ENCODE data around the gene GALNT11. TPM values are rescaled to one million over a fixed set of nuclear protein-coding genes. Genes with fewer than 3 reads are reported as not detected.

Gene GALNT11
- total and polyA plus RNA-seq, 2 of the 4 experiments (the other 2 are of a cell fraction): 24.4 to 29.3 TPM

DNA sequence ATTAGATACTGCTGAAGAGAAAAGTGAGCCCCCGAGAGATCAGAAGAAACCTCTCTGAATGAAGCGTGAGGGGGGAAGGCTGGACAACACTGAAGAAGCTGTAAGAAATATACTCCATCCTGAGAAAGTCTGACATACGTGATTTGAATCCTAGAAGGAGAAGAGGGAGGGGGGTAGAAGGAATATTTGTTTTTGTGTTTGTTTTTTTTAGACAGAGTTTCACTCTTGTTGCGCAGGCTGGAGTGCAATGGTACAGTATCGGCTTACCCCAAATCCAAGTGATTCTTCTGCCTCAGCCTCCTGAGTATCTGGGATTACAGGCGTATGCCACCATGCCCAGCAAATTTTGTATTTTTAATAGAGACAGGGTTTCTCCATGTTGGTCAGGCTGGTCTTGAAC is 52.6 kb downstream of the GALNT11 start (continued):
- TF ChIP-seq NFE2L2 (IDR thresholded peaks at IDR 0.05; ENCODE audit: low read depth, low read length) (no peak), BHLHE40 (IDR thresholded peaks at IDR 0.05; ENCODE audit: low read depth, low read length) (no peak), CHD1 (IDR thresholded peaks at IDR 0.05; ENCODE audit: low read depth, low read length) (no peak), RFX5 (IDR thresholded peaks at IDR 0.05; ENCODE audit: low read depth, low read length) (no peak), MXI1 (IDR thresholded peaks at IDR 0.05; ENCODE audit: borderline replicate concordance, low read depth, low read length) (no peak)

DNA sequence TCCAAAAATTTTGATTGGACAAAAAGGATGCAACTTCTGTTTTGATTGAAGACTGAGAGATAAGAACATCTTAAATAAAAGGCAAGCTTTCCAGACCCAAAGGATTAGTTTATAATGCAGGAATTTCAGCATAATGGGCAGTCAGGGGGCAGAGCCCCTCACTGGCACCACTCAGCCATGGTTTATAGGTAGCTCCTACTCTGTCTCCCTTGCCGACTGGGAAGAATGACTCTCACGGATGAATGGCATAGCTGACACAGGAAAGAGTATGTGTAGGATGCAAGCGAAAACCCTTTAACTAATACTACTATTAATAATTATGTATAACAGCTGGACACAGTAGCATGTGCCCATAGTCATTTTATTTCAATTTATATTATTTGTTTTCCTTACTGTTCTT is 53.3 kb downstream of the GALNT11 start:
- Histone ChIP-seq H3K14ac (replicated peaks; ENCODE audit: low read depth, low read length) (no peak overlapping the region), H3K9me3 (ENCODE audit: control insufficient read depth, insufficient read depth, low read length) (no peaks in the 10 kb centered on the region), H3K18ac (ENCODE audit: low read depth, low read length) (no peak overlapping the region), H2BK5ac (ENCODE audit: low read depth, low read length, poor library complexity, severe bottlenecking) (no peak overlapping the region), H4K8ac (ENCODE audit: low read depth in 2 of 2, low read length in 2 of 2) (no peak overlapping the region), H3K23ac (ENCODE audit: low read depth, low read length) (no peak overlapping the region), H3K79me1 (ENCODE audit: low read depth in 1 of 2, low read length in 2 of 2) (peaks cover 6 to 15% of the 10 kb centered on the region in 2 experiments), H3K27me3 (ENCODE audit: control insufficient read depth, insufficient read depth, low read length) (no peaks in the 10 kb centered on the region), H2BK20ac (ENCODE audit: low read depth, low read length) (no peak overlapping the region), H2AK9ac (replicated peaks; ENCODE audit: low read depth, low read length, poor library complexity) (no peak overlapping the region), H2AK5ac (ENCODE audit: low read depth, low read length) (no peak overlapping the region), H2BK120ac (ENCODE audit: low read depth, low read length) (no peak overlapping the region), H3K27ac (ENCODE audit: insufficient read depth, low read length) (no peak overlapping the region), H3K4me2 (ENCODE audit: low read depth, low read length) (no peak overlapping the region), H3K56ac (ENCODE audit: extremely low read depth, insufficient read depth, low read length) (no peak overlapping the region), H4K91ac (ENCODE audit: insufficient read depth, low read depth, low read length) (no peak overlapping the region), H4K5ac (ENCODE audit: low read depth, low read length) (no peak overlapping the region), H3K9me1 (ENCODE audit: insufficient read depth, low read length) (peaks cover 4% of the 10 kb centered on the region; the same call in 1 of the 2 replicates), H3K4ac (ENCODE audit: low read depth, low read length) (no peak overlapping the region), H2BK15ac (ENCODE audit: low read depth, low read length) (no peak overlapping the region), H3K9ac (ENCODE audit: low read depth, low read length) (no peak overlapping the region), H3K4me1 (ENCODE audit: control insufficient read depth, insufficient read depth, low read length) (0 out of 2 replicates have a peak, but pooled peaks cover 1% of the 10 kb centered on the region), H3K36me3 (ENCODE audit: control insufficient read depth, insufficient read depth, low read length) (no peaks in the 10 kb centered on the region), H2AFZ (replicated peaks; ENCODE audit: low read length, poor library complexity) (no peak overlapping the region), H3K4me3 (ENCODE audit: insufficient read depth, low read depth, low read length) (no peak overlapping the region), H4K20me1 (ENCODE audit: insufficient read depth, low read length) (no peaks in the 10 kb centered on the region)
- no CpG with 5 or more reads among the region's 3 CpGs for WGBS, 2 experiments (ENCODE audit: extremely low coverage in 2 of 2, insufficient read length in 1 of 2)
- no peak for DNase-seq
- no peak for ATAC-seq (ENCODE audit: low read depth)
- intact Hi-C loops (cut with micrococcal nuclease): no loop called here
- ChIA-PET CTCF (interaction anchor here (0.7 to 1.1 kb wide), 2 partner anchors 19 to 20 kb away, joined by 3 read pairs; no protein-coding TSS in a partner anchor), POLR2A (ENCODE audit: unreplicated experiment) (no interaction called here)
- no TSS peak for BruUV-seq (replicated peaks)
- in situ Hi-C loops (cut with MboI; ENCODE audit: low sequenced_read_pairs): no loop called here
- TF ChIP-seq RCOR1 (IDR thresholded peaks at IDR 0.05; ENCODE audit: insufficient replicate concordance, low read length): no peak
- TF ChIP-seq, protein P1, sequence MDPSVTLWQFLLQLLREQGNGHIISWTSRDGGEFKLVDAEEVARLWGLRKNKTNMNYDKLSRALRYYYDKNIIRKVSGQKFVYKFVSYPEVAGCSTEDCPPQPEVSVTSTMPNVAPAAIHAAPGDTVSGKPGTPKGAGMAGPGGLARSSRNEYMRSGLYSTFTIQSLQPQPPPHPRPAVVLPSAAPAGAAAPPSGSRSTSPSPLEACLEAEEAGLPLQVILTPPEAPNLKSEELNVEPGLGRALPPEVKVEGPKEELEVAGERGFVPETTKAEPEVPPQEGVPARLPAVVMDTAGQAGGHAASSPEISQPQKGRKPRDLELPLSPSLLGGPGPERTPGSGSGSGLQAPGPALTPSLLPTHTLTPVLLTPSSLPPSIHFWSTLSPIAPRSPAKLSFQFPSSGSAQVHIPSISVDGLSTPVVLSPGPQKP (IDR thresholded peaks at IDR 0.05; ENCODE audit: borderline replicate concordance, low read depth, low read length): no peak
- TF ChIP-seq MXI1 (IDR thresholded peaks at IDR 0.05; ENCODE audit: borderline replicate concordance, low read depth, low read length): no peak
- no peak for TF ChIP-seq POLR2A (IDR thresholded peaks at IDR 0.05; ENCODE audit: low read depth, low read length)
- TF ChIP-seq NFE2L2 (IDR thresholded peaks at IDR 0.05; ENCODE audit: low read depth, low read length): no peak
- no peak for TF ChIP-seq CHD1 (IDR thresholded peaks at IDR 0.05; ENCODE audit: low read depth, low read length)
- TF ChIP-seq RAD21 (IDR thresholded peaks at IDR 0.05; ENCODE audit: low read length): no peak
- TF ChIP-seq BHLHE40 (IDR thresholded peaks at IDR 0.05; ENCODE audit: low read depth, low read length): no peak
- TF ChIP-seq CEBPB (IDR thresholded peaks at IDR 0.05; ENCODE audit: low read depth, low read length): no peak
- no peak for TF ChIP-seq MAZ (IDR thresholded peaks at IDR 0.05; ENCODE audit: borderline replicate concordance, low read depth, low read length)
- no peak for TF ChIP-seq SMC3 (IDR thresholded peaks at IDR 0.05; ENCODE audit: low read depth, low read length)
- TF ChIP-seq, protein P2, sequence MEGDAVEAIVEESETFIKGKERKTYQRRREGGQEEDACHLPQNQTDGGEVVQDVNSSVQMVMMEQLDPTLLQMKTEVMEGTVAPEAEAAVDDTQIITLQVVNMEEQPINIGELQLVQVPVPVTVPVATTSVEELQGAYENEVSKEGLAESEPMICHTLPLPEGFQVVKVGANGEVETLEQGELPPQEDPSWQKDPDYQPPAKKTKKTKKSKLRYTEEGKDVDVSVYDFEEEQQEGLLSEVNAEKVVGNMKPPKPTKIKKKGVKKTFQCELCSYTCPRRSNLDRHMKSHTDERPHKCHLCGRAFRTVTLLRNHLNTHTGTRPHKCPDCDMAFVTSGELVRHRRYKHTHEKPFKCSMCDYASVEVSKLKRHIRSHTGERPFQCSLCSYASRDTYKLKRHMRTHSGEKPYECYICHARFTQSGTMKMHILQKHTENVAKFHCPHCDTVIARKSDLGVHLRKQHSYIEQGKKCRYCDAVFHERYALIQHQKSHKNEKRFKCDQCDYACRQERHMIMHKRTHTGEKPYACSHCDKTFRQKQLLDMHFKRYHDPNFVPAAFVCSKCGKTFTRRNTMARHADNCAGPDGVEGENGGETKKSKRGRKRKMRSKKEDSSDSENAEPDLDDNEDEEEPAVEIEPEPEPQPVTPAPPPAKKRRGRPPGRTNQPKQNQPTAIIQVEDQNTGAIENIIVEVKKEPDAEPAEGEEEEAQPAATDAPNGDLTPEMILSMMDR (conservative IDR thresholded peaks at IDR 0.05; ENCODE audit: low read depth, low read length): no peak
- TF ChIP-seq MAFK (IDR thresholded peaks at IDR 0.05; ENCODE audit: low read depth, low read length): no peak
- dilution Hi-C loops (cut with HindIII; ENCODE audit: low sequenced_read_pairs, unreplicated experiment): no loop called here

Measured in IMR-90 (cell line).